HL-60 (cell line): Measurements from ENCODE around the gene ACOT12.

Experiments used
- DNase-seq, 2 experiments: peaks; one replicate each; pipeline ENCODE4 v3.0.0-alpha.2; 2010 to 2020; ENCODE audit warnings: low read depth in 1 of 2, low spot score in 1 of 2
- H3K27ac ChIP-seq: fragments of 250-450 bp; sonication (Bioruptor Pico); replicated peaks from 2 replicates; pipeline ENCODE4 v1.5.1; 2020; ENCODE audit warnings: mild to moderate bottlenecking, moderate library complexity
- H3K27me3 ChIP-seq: fragments of 250-450 bp; sonication (Bioruptor Pico); 2 replicates; pipeline ENCODE4 v1.5.1; 2021; ENCODE audit warnings: mild to moderate bottlenecking, moderate library complexity; ENCODE audit not compliant: insufficient read depth, poor library complexity, severe bottlenecking
- H3K4me3 ChIP-seq: replicated peaks from 2 replicates; pipeline ENCODE4 v1.5.1; 2011; ENCODE audit warnings: mild to moderate bottlenecking, control low read depth, low read length; ENCODE audit not compliant: insufficient read depth
- CTCF ChIP-seq: IDR thresholded peaks from one replicate; pipeline ENCODE4 v1.5.1; 2011; ENCODE audit warnings: low read length, control low read depth, inconsistent platforms; ENCODE audit not compliant: insufficient read depth
- GABPA ChIP-seq: IDR thresholded peaks from 2 replicates; pipeline ENCODE4 v1.6.1; 2012; ENCODE audit warnings: low read depth
- POLR2AphosphoS5 ChIP-seq: IDR thresholded peaks from 2 replicates; pipeline ENCODE4 v1.6.1; 2012; ENCODE audit warnings: low read depth
- SPI1 ChIP-seq: IDR thresholded peaks from 2 replicates; pipeline ENCODE4 v1.6.1; 2012; ENCODE audit warnings: low read depth, mild to moderate bottlenecking, borderline replicate concordance
- TF ChIP-seq, protein P1 (sequence below): IDR thresholded peaks from 2 replicates; pipeline ENCODE4 v1.6.1; 2012; ENCODE audit warnings: low read depth; ENCODE audit not compliant: insufficient replicate concordance

ACOT12 gene

DNA sequence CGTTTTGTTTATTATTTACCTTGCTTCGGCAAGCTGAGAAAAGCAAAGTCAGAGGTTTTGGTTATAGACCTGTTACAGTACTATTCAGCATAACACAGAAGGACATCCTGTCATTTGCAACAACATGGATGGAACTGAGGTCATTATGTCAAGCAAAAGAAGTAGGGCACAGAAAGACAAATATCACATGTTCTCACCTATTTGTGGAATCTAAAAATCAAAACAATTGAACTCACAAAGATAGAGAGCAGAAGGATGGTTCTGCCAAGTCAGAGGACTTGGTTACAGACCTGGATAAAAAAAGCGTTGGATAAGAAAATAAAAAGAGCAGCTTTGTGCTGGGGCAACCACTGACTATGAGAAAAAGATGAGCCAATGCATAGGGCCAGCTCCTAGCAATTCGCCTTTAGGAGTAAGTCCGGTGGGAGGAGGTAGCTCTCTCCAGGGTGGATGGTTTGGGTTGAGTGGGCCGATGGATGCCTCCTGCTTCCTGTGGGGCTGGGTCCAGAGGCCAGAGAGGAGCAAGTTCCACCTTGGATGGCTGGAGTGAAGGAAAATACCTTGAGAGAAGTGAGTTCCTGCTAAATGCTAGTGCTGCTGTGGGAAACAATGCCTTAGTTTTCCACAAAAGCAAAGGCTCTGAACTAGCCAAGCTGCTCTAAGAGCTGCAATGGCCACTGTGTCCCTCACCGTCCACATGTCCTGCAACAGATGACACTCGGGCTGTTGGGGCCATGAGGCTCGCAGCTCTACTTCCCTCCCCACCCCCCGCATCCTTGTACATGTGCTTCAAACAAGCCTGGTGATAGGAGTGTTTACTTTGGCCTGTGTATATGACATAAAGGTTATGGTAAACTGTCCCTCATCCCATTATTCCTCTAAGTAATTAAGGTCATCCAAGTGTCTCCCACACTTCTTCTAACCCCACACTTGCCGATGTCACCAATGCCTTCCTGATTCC is 38.4 kb downstream of the ACOT12 start:
- TF ChIP-seq SPI1 (no peak), POLR2AphosphoS5 (no peak)
- no peak for DNase-seq
- Histone ChIP-seq H3K27me3 (no peaks in the 10 kb centered on the region), H3K4me3 (no peak overlapping the region), H3K27ac (no peak overlapping the region)

- no peaks in the 10 kb centered on the region for H3K27me3 ChIP-seq
- TF ChIP-seq CTCF (no peak), GABPA (no peak), POLR2AphosphoS5 (no peak), SPI1 (no peak)
- TF ChIP-seq, protein P1, sequence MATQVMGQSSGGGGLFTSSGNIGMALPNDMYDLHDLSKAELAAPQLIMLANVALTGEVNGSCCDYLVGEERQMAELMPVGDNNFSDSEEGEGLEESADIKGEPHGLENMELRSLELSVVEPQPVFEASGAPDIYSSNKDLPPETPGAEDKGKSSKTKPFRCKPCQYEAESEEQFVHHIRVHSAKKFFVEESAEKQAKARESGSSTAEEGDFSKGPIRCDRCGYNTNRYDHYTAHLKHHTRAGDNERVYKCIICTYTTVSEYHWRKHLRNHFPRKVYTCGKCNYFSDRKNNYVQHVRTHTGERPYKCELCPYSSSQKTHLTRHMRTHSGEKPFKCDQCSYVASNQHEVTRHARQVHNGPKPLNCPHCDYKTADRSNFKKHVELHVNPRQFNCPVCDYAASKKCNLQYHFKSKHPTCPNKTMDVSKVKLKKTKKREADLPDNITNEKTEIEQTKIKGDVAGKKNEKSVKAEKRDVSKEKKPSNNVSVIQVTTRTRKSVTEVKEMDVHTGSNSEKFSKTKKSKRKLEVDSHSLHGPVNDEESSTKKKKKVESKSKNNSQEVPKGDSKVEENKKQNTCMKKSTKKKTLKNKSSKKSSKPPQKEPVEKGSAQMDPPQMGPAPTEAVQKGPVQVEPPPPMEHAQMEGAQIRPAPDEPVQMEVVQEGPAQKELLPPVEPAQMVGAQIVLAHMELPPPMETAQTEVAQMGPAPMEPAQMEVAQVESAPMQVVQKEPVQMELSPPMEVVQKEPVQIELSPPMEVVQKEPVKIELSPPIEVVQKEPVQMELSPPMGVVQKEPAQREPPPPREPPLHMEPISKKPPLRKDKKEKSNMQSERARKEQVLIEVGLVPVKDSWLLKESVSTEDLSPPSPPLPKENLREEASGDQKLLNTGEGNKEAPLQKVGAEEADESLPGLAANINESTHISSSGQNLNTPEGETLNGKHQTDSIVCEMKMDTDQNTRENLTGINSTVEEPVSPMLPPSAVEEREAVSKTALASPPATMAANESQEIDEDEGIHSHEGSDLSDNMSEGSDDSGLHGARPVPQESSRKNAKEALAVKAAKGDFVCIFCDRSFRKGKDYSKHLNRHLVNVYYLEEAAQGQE, result no peak
- no peak overlapping the region for H3K4me3 ChIP-seq
- no peak overlapping the region for H3K27ac ChIP-seq
- DNase-seq, result no peak
Measured at GRCh38 chr5:81354093-81354492, 39.8 kb downstream of the ACOT12 start.

GRCh38 chr5:81353189-81353588 is 40.7 kb downstream of the ACOT12 start:
- H3K4me3 ChIP-seq, result no peak overlapping the region
- no peak for TF ChIP-seq SPI1
- no peak for TF ChIP-seq CTCF
- TF ChIP-seq GABPA, result no peak
- TF ChIP-seq, protein P1, result no peak
- no peak for TF ChIP-seq POLR2AphosphoS5
- H3K27me3 ChIP-seq, result no peaks in the 10 kb centered on the region
- H3K27ac ChIP-seq, result no peak overlapping the region
- DNase-seq, result no peak

GRCh38 chr5:81350507-81350906 is 43.4 kb downstream of the ACOT12 start:
- Histone ChIP-seq H3K27ac (no peak overlapping the region), H3K4me3 (no peak overlapping the region), H3K27me3 (no peaks in the 10 kb centered on the region)
- TF ChIP-seq, protein P1, result no peak
- no peak for TF ChIP-seq POLR2AphosphoS5
- DNase-seq, result no peak
